Measurements from ENCODE around the gene PCBD1. TPM values are rescaled to one million over a fixed set of nuclear protein-coding genes. Genes with fewer than 3 reads are reported as not detected.
A peak's percentile ranks its signal among the peaks of the same experiment; 100 is the strongest.
"Not testable (repeated sequence)": the region's sequence is repeated elsewhere in the genome, so short reads cannot be mapped to it uniquely, and the experiment has no call there.

PCBD1 gene
- polyA plus RNA-seq, 4 donors, result 67.3 to 178 (median 112) TPM

GRCh38 chr10:70921285-70921684, 32.9 kb upstream of the PCBD1 start:
- DNase-seq (no peak), FAIRE-seq (no peak)
- Histone ChIP-seq H3K27me3 (ENCODE audit: control insufficient read depth in 3 of 3, insufficient read depth in 3 of 3, low read length in 3 of 3) (peaks cover 0 to 15% (median 0%) of the 10 kb centered on the region in 3 donors), H3K4me3 (ENCODE audit: low read depth in 1 of 3, low read length in 3 of 3) (no peak overlapping the region), H3K27ac (ENCODE audit: low read depth in 1 of 3, low read length in 2 of 3) (no peak overlapping the region), H3K36me3 (ENCODE audit: control insufficient read depth in 3 of 3, insufficient read depth in 2 of 3, low read depth in 1 of 3, low read length in 3 of 3) (no peaks in the 10 kb centered on the region), H3K9me3 (ENCODE audit: control insufficient read depth in 2 of 2, insufficient read depth in 1 of 2, low read depth in 1 of 2, low read length in 1 of 2) (no peaks in the 10 kb centered on the region), H3K4me1 (ENCODE audit: control insufficient read depth in 3 of 3, insufficient read depth in 2 of 3, low read depth in 1 of 3, low read length in 2 of 3) (peaks cover 0 to 8% (median 0%) of the 10 kb centered on the region in 3 donors)
- WGBS, 3 donors, result 55 to 64% (median 59%) methylated on average over 1 of the region's 1 CpG

GRCh38 chr10:70920519-70920918, 32.2 kb upstream of the PCBD1 start:
- WGBS, 3 donors, result 8 to 33% (median 22%) methylated on average over 4 of the region's 4 CpGs
- peaks cover 0 to 5% (median 0%) of the 10 kb centered on the region in 3 donors for H3K4me1 ChIP-seq (ENCODE audit: control insufficient read depth in 3 of 3, insufficient read depth in 2 of 3, low read depth in 1 of 3, low read length in 2 of 3)
- FAIRE-seq (no peak), DNase-seq (peak; percentile 48 to 52)
- H3K9me3 ChIP-seq (ENCODE audit: control insufficient read depth in 2 of 2, insufficient read depth in 1 of 2, low read depth in 1 of 2, low read length in 1 of 2), result no peaks in the 10 kb centered on the region
- H3K4me3 ChIP-seq (ENCODE audit: low read depth in 1 of 3, low read length in 3 of 3), result no peak overlapping the region
- no peak overlapping the region for H3K27ac ChIP-seq (ENCODE audit: low read depth in 1 of 3, low read length in 2 of 3)
- peaks cover 0 to 15% (median 0%) of the 10 kb centered on the region in 3 donors for H3K27me3 ChIP-seq (ENCODE audit: control insufficient read depth in 3 of 3, insufficient read depth in 3 of 3, low read length in 3 of 3)
- no peaks in the 10 kb centered on the region for H3K36me3 ChIP-seq (ENCODE audit: control insufficient read depth in 3 of 3, insufficient read depth in 2 of 3, low read depth in 1 of 3, low read length in 3 of 3)

GRCh38 chr10:70919906-70920305, 31.5 kb upstream of the PCBD1 start:
- DNase-seq; H3K4me1 ChIP-seq (ENCODE audit: control insufficient read depth in 3 of 3, insufficient read depth in 2 of 3, low read depth in 1 of 3, low read length in 2 of 3); H3K4me3 ChIP-seq (ENCODE audit: low read depth in 1 of 3, low read length in 3 of 3); H3K36me3 ChIP-seq (ENCODE audit: control insufficient read depth in 3 of 3, insufficient read depth in 2 of 3, low read depth in 1 of 3, low read length in 3 of 3); H3K9me3 ChIP-seq (ENCODE audit: control insufficient read depth in 2 of 2, insufficient read depth in 1 of 2, low read depth in 1 of 2, low read length in 1 of 2); FAIRE-seq: not testable (repeated sequence)
- Histone ChIP-seq H3K27me3 (ENCODE audit: control insufficient read depth in 3 of 3, insufficient read depth in 3 of 3, low read length in 3 of 3) (peaks cover 0 to 15% (median 0%) of the 10 kb centered on the region in 3 donors), H3K27ac (ENCODE audit: low read depth in 1 of 3, low read length in 2 of 3) (peak overlapping the region in 1 of 3 donors; percentile 7)
- WGBS, 3 donors, result 78 to 85% (median 81%) methylated on average over 10 of the region's 10 CpGs

- no peaks in the 10 kb centered on the region for H3K36me3 ChIP-seq (ENCODE audit: control insufficient read depth in 3 of 3, insufficient read depth in 2 of 3, low read depth in 1 of 3, low read length in 3 of 3)
- H3K4me3 ChIP-seq (ENCODE audit: low read depth in 1 of 3, low read length in 3 of 3), result no peak overlapping the region
- no peak for FAIRE-seq
- no peak overlapping the region for H3K27ac ChIP-seq (ENCODE audit: low read depth in 1 of 3, low read length in 2 of 3)
- H3K27me3 ChIP-seq (ENCODE audit: control insufficient read depth in 3 of 3, insufficient read depth in 3 of 3, low read length in 3 of 3), result peaks cover 0 to 15% (median 0%) of the 10 kb centered on the region in 3 donors
- no peaks in the 10 kb centered on the region for H3K9me3 ChIP-seq (ENCODE audit: control insufficient read depth in 2 of 2, insufficient read depth in 1 of 2, low read depth in 1 of 2, low read length in 1 of 2)
- DNase-seq, result peak; percentile 8 to 56
- 16 to 44% (median 31%) methylated on average over 17 to 22 of the region's 22 CpGs for whole genome bisulfite sequencing, 3 donors
- H3K4me1 ChIP-seq (ENCODE audit: control insufficient read depth in 3 of 3, insufficient read depth in 2 of 3, low read depth in 1 of 3, low read length in 2 of 3), result peaks cover 0 to 5% (median 0%) of the 10 kb centered on the region in 3 donors
Measured at GRCh38 chr10:70918851-70919530, 30.6 kb upstream of the PCBD1 start.

GRCh38 chr10:70917635-70918034, 29.3 kb upstream of the PCBD1 start:
- no peaks in the 10 kb centered on the region for H3K9me3 ChIP-seq (ENCODE audit: control insufficient read depth in 2 of 2, insufficient read depth in 1 of 2, low read depth in 1 of 2, low read length in 1 of 2)
- H3K27ac ChIP-seq (ENCODE audit: low read depth in 1 of 3, low read length in 2 of 3), result no peak overlapping the region
- DNase-seq (no peak), FAIRE-seq (no peak)
- peaks cover 0 to 15% (median 0%) of the 10 kb centered on the region in 3 donors for H3K27me3 ChIP-seq (ENCODE audit: control insufficient read depth in 3 of 3, insufficient read depth in 3 of 3, low read length in 3 of 3)
- no peak overlapping the region for H3K4me3 ChIP-seq (ENCODE audit: low read depth in 1 of 3, low read length in 3 of 3)
- H3K4me1 ChIP-seq (ENCODE audit: control insufficient read depth in 3 of 3, insufficient read depth in 2 of 3, low read depth in 1 of 3, low read length in 2 of 3), result peaks cover 0 to 5% (median 0%) of the 10 kb centered on the region in 3 donors
- H3K36me3 ChIP-seq (ENCODE audit: control insufficient read depth in 3 of 3, insufficient read depth in 2 of 3, low read depth in 1 of 3, low read length in 3 of 3), result no peaks in the 10 kb centered on the region
- WGBS, 3 donors, result 57 to 73% (median 69%) methylated on average over 10 of the region's 10 CpGs

GRCh38 chr10:70917226-70917625, 28.9 kb upstream of the PCBD1 start:
- FAIRE-seq (no peak), DNase-seq (no peak)
- H3K36me3 ChIP-seq (ENCODE audit: control insufficient read depth in 3 of 3, insufficient read depth in 2 of 3, low read depth in 1 of 3, low read length in 3 of 3), result no peaks in the 10 kb centered on the region
- WGBS, 3 donors, result 47 to 73% (median 59%) methylated on average over 5 of the region's 5 CpGs
- H3K27me3 ChIP-seq (ENCODE audit: control insufficient read depth in 3 of 3, insufficient read depth in 3 of 3, low read length in 3 of 3), result peaks cover 0 to 13% (median 0%) of the 10 kb centered on the region in 3 donors
- H3K4me1 ChIP-seq (ENCODE audit: control insufficient read depth in 3 of 3, insufficient read depth in 2 of 3, low read depth in 1 of 3, low read length in 2 of 3), result peaks cover 0 to 5% (median 0%) of the 10 kb centered on the region in 3 donors
- no peak overlapping the region for H3K27ac ChIP-seq (ENCODE audit: low read depth in 1 of 3, low read length in 2 of 3)
- no peaks in the 10 kb centered on the region for H3K9me3 ChIP-seq (ENCODE audit: control insufficient read depth in 2 of 2, insufficient read depth in 1 of 2, low read depth in 1 of 2, low read length in 1 of 2)
- H3K4me3 ChIP-seq (ENCODE audit: low read depth in 1 of 3, low read length in 3 of 3), result no peak overlapping the region

- no peak for DNase-seq
- WGBS, 3 donors, result 78 to 87% (median 86%) methylated on average over 6 of the region's 6 CpGs
- Histone ChIP-seq H3K4me1 (ENCODE audit: control insufficient read depth in 3 of 3, insufficient read depth in 2 of 3, low read depth in 1 of 3, low read length in 2 of 3) (peaks cover 0 to 5% (median 0%) of the 10 kb centered on the region in 3 donors), H3K9me3 (ENCODE audit: control insufficient read depth in 2 of 2, insufficient read depth in 1 of 2, low read depth in 1 of 2, low read length in 1 of 2) (no peaks in the 10 kb centered on the region), H3K27me3 (ENCODE audit: control insufficient read depth in 3 of 3, insufficient read depth in 3 of 3, low read length in 3 of 3) (peaks cover 0 to 9% (median 0%) of the 10 kb centered on the region in 3 donors), H3K4me3 (ENCODE audit: low read depth in 1 of 3, low read length in 3 of 3) (no peak overlapping the region), H3K36me3 (ENCODE audit: control insufficient read depth in 3 of 3, insufficient read depth in 2 of 3, low read depth in 1 of 3, low read length in 3 of 3) (no peaks in the 10 kb centered on the region), H3K27ac (ENCODE audit: low read depth in 1 of 3, low read length in 2 of 3) (no peak overlapping the region)
- FAIRE-seq, result no peak
Measured at GRCh38 chr10:70916241-70916640, 27.9 kb upstream of the PCBD1 start.

- WGBS, 3 donors, result 89 to 91% (median 90%) methylated on average over 9 of the region's 9 CpGs
- H3K4me1 ChIP-seq (ENCODE audit: control insufficient read depth in 3 of 3, insufficient read depth in 2 of 3, low read depth in 1 of 3, low read length in 2 of 3), result peaks cover 0 to 5% (median 0%) of the 10 kb centered on the region in 3 donors
- no peaks in the 10 kb centered on the region for H3K9me3 ChIP-seq (ENCODE audit: control insufficient read depth in 2 of 2, insufficient read depth in 1 of 2, low read depth in 1 of 2, low read length in 1 of 2)
- H3K27me3 ChIP-seq (ENCODE audit: control insufficient read depth in 3 of 3, insufficient read depth in 3 of 3, low read length in 3 of 3), result peaks cover 0 to 9% (median 0%) of the 10 kb centered on the region in 3 donors
- H3K4me3 ChIP-seq (ENCODE audit: low read depth in 1 of 3, low read length in 3 of 3), result no peak overlapping the region
- H3K27ac ChIP-seq (ENCODE audit: low read depth in 1 of 3, low read length in 2 of 3), result no peak overlapping the region
- DNase-seq (no peak), FAIRE-seq (no peak)
- no peaks in the 10 kb centered on the region for H3K36me3 ChIP-seq (ENCODE audit: control insufficient read depth in 3 of 3, insufficient read depth in 2 of 3, low read depth in 1 of 3, low read length in 3 of 3)
Measured at GRCh38 chr10:70915806-70916205, 27.4 kb upstream of the PCBD1 start.

Measured in small intestine (tissue), 7 donors.